ENCODE data around the gene PITPNM3.
A peak's percentile ranks its signal among the peaks of the same experiment; 100 is the strongest.

GRCh38 chr17:6435968-6436367, 120.4 kb downstream of the PITPNM3 start:
- TF ChIP-seq CTCF (conservative IDR thresholded peaks at IDR 0.05; ENCODE audit: low read length) (peak; percentile 80), EZH2phosphoT487 (IDR thresholded peaks at IDR 0.05; ENCODE audit: borderline replicate concordance) (no peak)

All from Loucy (cell line).